Natural killer cell (primary cell): ENCODE data around the gene LMAN2. TPM values are rescaled to one million over a fixed set of nuclear protein-coding genes. Genes with fewer than 3 reads are reported as not detected.
A peak's percentile ranks its signal among the peaks of the same experiment; 100 is the strongest.

Experiments used
- ATAC-seq, 3 donors: fragments of 150-1000 bp in 2 of 3; fragments of 200-7000 bp in 1 of 3; cut with Tn5 transposase; 1 replicate in 1 of 3; 2 replicates in 2 of 3; pipeline ENCODE4 v1.10.0; 2021; ENCODE audit warnings: mild to moderate bottlenecking in 2 of 3, moderate library complexity in 2 of 3
- DNase-seq, 2 donors: peaks; one replicate each; pipeline versions ENCODE4 v3.0.0 to v3.0.0-alpha.2; 2013 to 2021; ENCODE audit warnings: mixed read lengths in 1 of 2
- H3K27ac ChIP-seq: one replicate; pipeline ENCODE4 v1.5.1; 2013; ENCODE audit warnings: mild to moderate bottlenecking, low read length
- H3K27me3 ChIP-seq: one replicate; pipeline ENCODE4 v1.6.1; 2013; ENCODE audit warnings: low read length; ENCODE audit not compliant: control insufficient read depth, insufficient read depth
- H3K36me3 ChIP-seq: one replicate; pipeline ENCODE4 v1.6.1; 2013; ENCODE audit warnings: low read length; ENCODE audit not compliant: control insufficient read depth, insufficient read depth
- H3K4me1 ChIP-seq: one replicate; pipeline ENCODE4 v1.6.1; 2013; ENCODE audit warnings: low read length; ENCODE audit not compliant: control insufficient read depth, insufficient read depth
- H3K4me3 ChIP-seq: one replicate; pipeline ENCODE4 v1.5.1; 2013; ENCODE audit warnings: low read length
- H3K9me3 ChIP-seq: one replicate; pipeline ENCODE4 v1.6.1; 2013; ENCODE audit warnings: low read length; ENCODE audit not compliant: control insufficient read depth, insufficient read depth
- H3K27ac Mint-ChIP-seq, 2 donors: one replicate each; pipeline ENCODE4 v1.8.0; 2022; ENCODE audit warnings: mild to moderate bottlenecking in 2 of 2, mixed read lengths in 2 of 2, moderate library complexity in 1 of 2
- H3K27me3 Mint-ChIP-seq, 2 donors: one replicate each; pipeline ENCODE4 v1.8.0; 2022; ENCODE audit warnings: low read depth in 2 of 2, mixed read lengths in 2 of 2
- H3K36me3 Mint-ChIP-seq: one replicate; pipeline ENCODE4 v1.8.0; 2022; ENCODE audit warnings: mixed read lengths
- H3K4me1 Mint-ChIP-seq, 2 donors: one replicate each; pipeline ENCODE4 v1.8.0; 2022; ENCODE audit warnings: mixed read lengths in 2 of 2
- H3K4me3 Mint-ChIP-seq: one replicate; pipeline ENCODE4 v1.8.0; 2022; ENCODE audit warnings: mild to moderate bottlenecking, moderate library complexity, mixed read lengths
- H3K9me3 Mint-ChIP-seq, 2 donors: one replicate each; pipeline ENCODE4 v1.8.0; 2022; ENCODE audit warnings: mixed read lengths in 2 of 2
- CTCF ChIP-seq: fragments of 200-600 bp; IDR thresholded peaks from one replicate; pipeline ENCODE4 v1.8.0; 2022; ENCODE audit warnings: antibody characterized with exemption
- WGBS: methylation state at CpG from one replicate; pipeline ENCODE4 v1.1.7; 2013; ENCODE audit warnings: missing lambda C conversion rate; ENCODE audit not compliant: insufficient coverage; 5-methylcytosine and 5-hydroxymethylcytosine counted together
- intact Hi-C: fragments of 100-400 bp; cut with micrococcal nuclease; formaldehyde crosslinking; loops from one replicate; pipeline ENCODE4 v1.14.2; 2022
- total RNA-seq, 4 donors: library from RNA; stranded (reverse); fragments of 120-200 nt in 1 of 4; gene quantifications; one replicate each; pipeline versions ENCODE4 v1.2.3 to v1.2.4, GENCODE V29; 2013 to 2022

The LMAN2 gene
- total RNA-seq, 3 donors from 2014 or later (not counting 1 experiment from before 2014, with no cell fraction given) = 112 to 124 (median 114) TPM

- 86% methylated on average over 10 of the region's 10 CpGs for WGBS
- intact Hi-C loops = no loop called here
- Histone ChIP-seq H3K9me3 (no peaks in the 10 kb centered on the region), H3K36me3 (no peaks in the 10 kb centered on the region), H3K27me3 (no peaks in the 10 kb centered on the region), H3K27ac (peak overlapping the region; percentile 79), H3K4me1 (peaks cover 73% of the 10 kb centered on the region), H3K4me3 (no peak overlapping the region)
- peak overlapping the region; percentile 17 for H3K4me3 Mint-ChIP-seq
- no peak for TF ChIP-seq CTCF
- peaks cover 36 to 42% of the 10 kb centered on the region in 2 donors for H3K4me1 Mint-ChIP-seq
- ATAC-seq = no peak
- H3K36me3 Mint-ChIP-seq = no peaks in the 10 kb centered on the region
- peaks cover 0 to 2% of the 10 kb centered on the region in 2 donors for H3K27me3 Mint-ChIP-seq
- DNase-seq = peak in 1 of 2 donors; percentile 26
- peak overlapping the region; percentile 81 to 82 for H3K27ac Mint-ChIP-seq
- H3K9me3 Mint-ChIP-seq = no peaks in the 10 kb centered on the region
Observed at GRCh38 chr5:177388521-177389052, 37.1 kb upstream of the LMAN2 start.

- Mint-ChIP-seq H3K4me1 (peaks cover 36 to 44% of the 10 kb centered on the region in 2 donors), H3K4me3 (no peak overlapping the region), H3K9me3 (no peaks in the 10 kb centered on the region), H3K27ac (no peak overlapping the region), H3K36me3 (no peaks in the 10 kb centered on the region), H3K27me3 (peaks cover 2% of the 10 kb centered on the region in 2 donors)
- intact Hi-C loops = no loop called here
- ATAC-seq (no peak), DNase-seq (no peak)
- H3K9me3 ChIP-seq = no peaks in the 10 kb centered on the region
- no peak overlapping the region for H3K27ac ChIP-seq
- WGBS = 89% methylated on average over 14 of the region's 14 CpGs
- H3K36me3 ChIP-seq = no peaks in the 10 kb centered on the region
- no peak overlapping the region for H3K4me3 ChIP-seq
- peaks cover 67% of the 10 kb centered on the region for H3K4me1 ChIP-seq
- no peak for TF ChIP-seq CTCF
- H3K27me3 ChIP-seq = no peaks in the 10 kb centered on the region
Observed at GRCh38 chr5:177387405-177387804, 35.9 kb upstream of the LMAN2 start.

- Mint-ChIP-seq H3K27ac (no peak overlapping the region), H3K27me3 (peaks cover 2 to 5% of the 10 kb centered on the region in 2 donors), H3K4me1 (peaks cover 36 to 47% of the 10 kb centered on the region in 2 donors), H3K9me3 (no peaks in the 10 kb centered on the region), H3K4me3 (no peak overlapping the region), H3K36me3 (no peaks in the 10 kb centered on the region)
- intact Hi-C loops = no loop called here
- Histone ChIP-seq H3K4me3 (no peak overlapping the region), H3K27me3 (no peaks in the 10 kb centered on the region), H3K36me3 (no peaks in the 10 kb centered on the region), H3K27ac (no peak overlapping the region), H3K9me3 (no peaks in the 10 kb centered on the region), H3K4me1 (peaks cover 67% of the 10 kb centered on the region)
- DNase-seq = no peak
- no peak for TF ChIP-seq CTCF
- WGBS = 91% methylated on average over 8 of the region's 8 CpGs
- no peak for ATAC-seq
Observed at GRCh38 chr5:177386542-177386941, 35.1 kb upstream of the LMAN2 start.

- no peaks in the 10 kb centered on the region for H3K9me3 Mint-ChIP-seq
- peak overlapping the region in 1 of 2 donors; percentile 68 for H3K27ac Mint-ChIP-seq
- WGBS = 47% methylated on average over 11 of the region's 11 CpGs
- no peaks in the 10 kb centered on the region for H3K9me3 ChIP-seq
- peaks cover 61% of the 10 kb centered on the region for H3K4me1 ChIP-seq
- peaks cover 31 to 39% of the 10 kb centered on the region in 2 donors for H3K4me1 Mint-ChIP-seq
- TF ChIP-seq CTCF = no peak
- DNase-seq = no peak
- intact Hi-C loops = no loop called here
- peak overlapping the region; percentile 2 for H3K4me3 Mint-ChIP-seq
- no peak overlapping the region for H3K4me3 ChIP-seq
- no peaks in the 10 kb centered on the region for H3K36me3 Mint-ChIP-seq
- H3K27me3 ChIP-seq = no peaks in the 10 kb centered on the region
- H3K27ac ChIP-seq = no peak overlapping the region
- peaks cover 2 to 5% of the 10 kb centered on the region in 2 donors for H3K27me3 Mint-ChIP-seq
- H3K36me3 ChIP-seq = no peaks in the 10 kb centered on the region
- no peak for ATAC-seq
Observed at GRCh38 chr5:177385720-177386119, 34.3 kb upstream of the LMAN2 start.
